PC-9 (cell line): Measurements from ENCODE around the gene BBC3. TPM values are rescaled to one million over a fixed set of nuclear protein-coding genes. Genes with fewer than 3 reads are reported as not detected.
"Not testable (repeated sequence)": the region's sequence is repeated elsewhere in the genome, so short reads cannot be mapped to it uniquely, and the experiment has no call there.

Experiments
- BruUV-seq: library from RNA; stranded (reverse); fragments of 400-500 nt; replicated peaks from 2 replicates; lab custom pipeline; 2021; lab: Mats Ljungman, UMichigan
- CTCF ChIA-PET: fragments of 300-600 bp; sonication (Branson Sonifier 250); formaldehyde crosslinking; loops from one replicate; lab custom pipeline; 2022; ENCODE audit warnings: antibody characterized with exemption; lab: Charles Lee
- POLR2A ChIA-PET: fragments of 300-600 bp; sonication (Branson Sonifier 250); formaldehyde crosslinking; loops from one replicate; lab custom pipeline; 2022; ENCODE audit warnings: antibody characterized with exemption; ENCODE audit not compliant: unreplicated experiment; lab: Charles Lee
- DNase-seq, 2 experiments: peaks; one replicate each; pipeline versions ENCODE4 v3.0.0 to v3.0.0-alpha.2; 2015 to 2022; ENCODE audit warnings: mixed read lengths in 1 of 2
- H2AFZ ChIP-seq: fragments of 200-600 bp; sonication (generic); 2 replicates; pipeline ENCODE4 v1.8.1; 2017; ENCODE audit warnings: antibody characterized with exemption
- H3F3A ChIP-seq: fragments of 200-600 bp; sonication (generic); 2 replicates; pipeline ENCODE4 v1.8.1; 2017; ENCODE audit warnings: antibody characterized with exemption, mild to moderate bottlenecking, low read depth; ENCODE audit not compliant: insufficient read depth
- H3K27ac ChIP-seq: fragments of 200-600 bp; sonication (generic); 2 replicates; pipeline ENCODE4 v1.6.1; 2016; ENCODE audit warnings: mixed run types
- H3K27me3 ChIP-seq: fragments of 200-600 bp; sonication (generic); 2 replicates; pipeline ENCODE4 v1.6.1; 2016; ENCODE audit warnings: low read depth, mixed run types; ENCODE audit not compliant: insufficient read depth
- H3K36me3 ChIP-seq: fragments of 200-600 bp; sonication (generic); 2 replicates; pipeline ENCODE4 v1.6.1; 2016; ENCODE audit warnings: low read depth, mixed run types
- H3K4me1 ChIP-seq: fragments of 200-600 bp; sonication (generic); replicated peaks from 2 replicates; pipeline ENCODE4 v1.6.1; 2016; ENCODE audit warnings: mixed run types; ENCODE audit not compliant: insufficient read depth
- H3K4me2 ChIP-seq: fragments of 200-600 bp; sonication (generic); 2 replicates; pipeline ENCODE4 v1.6.1; 2017; ENCODE audit warnings: mixed run types
- H3K4me3 ChIP-seq: fragments of 200-600 bp; sonication (generic); 2 replicates; pipeline ENCODE4 v1.6.1; 2016; ENCODE audit warnings: mixed run types
- H3K79me2 ChIP-seq: fragments of 200-600 bp; sonication (generic); 2 replicates; pipeline ENCODE4 v1.6.1; 2017; ENCODE audit warnings: low read depth, mixed run types
- H3K9me2 ChIP-seq: fragments of 200-600 bp; sonication (generic); 2 replicates; pipeline ENCODE4 v1.8.1; 2017; ENCODE audit warnings: mild to moderate bottlenecking; ENCODE audit not compliant: insufficient read depth
- H3K9me3 ChIP-seq: fragments of 200-600 bp; sonication (generic); 2 replicates; pipeline ENCODE4 v1.8.1; 2016; ENCODE audit warnings: low read depth; ENCODE audit not compliant: insufficient read depth
- H4K20me1 ChIP-seq: fragments of 200-600 bp; sonication (generic); 2 replicates; pipeline ENCODE4 v1.8.1; 2017; ENCODE audit not compliant: insufficient read depth
- EZH2 ChIP-seq: fragments of 200-600 bp; sonication (generic); IDR thresholded peaks from 2 replicates; pipeline ENCODE4 v1.8.0; 2017; ENCODE audit warnings: antibody characterized with exemption, low read depth
- intact Hi-C: fragments of 100-400 bp; cut with micrococcal nuclease; formaldehyde crosslinking; loops from one replicate; pipeline ENCODE4 v1.10.0; 2022; ENCODE audit not compliant: unreplicated experiment
- total RNA-seq: library from RNA; stranded (reverse); gene quantifications from 2 replicates; pipeline ENCODE4 v1.2.3, GENCODE V29; 2021
- TF ChIP-seq, protein P1 (sequence below): fragments of 200-600 bp; sonication (generic); conservative IDR thresholded peaks from 2 replicates; pipeline ENCODE4 v1.6.1; 2017; ENCODE audit warnings: mixed run types, antibody characterized with exemption, mild to moderate bottlenecking, moderate library complexity

Gene BBC3
- total RNA-seq, 1 experiment from 2014 or later: 18.8 TPM

DNA sequence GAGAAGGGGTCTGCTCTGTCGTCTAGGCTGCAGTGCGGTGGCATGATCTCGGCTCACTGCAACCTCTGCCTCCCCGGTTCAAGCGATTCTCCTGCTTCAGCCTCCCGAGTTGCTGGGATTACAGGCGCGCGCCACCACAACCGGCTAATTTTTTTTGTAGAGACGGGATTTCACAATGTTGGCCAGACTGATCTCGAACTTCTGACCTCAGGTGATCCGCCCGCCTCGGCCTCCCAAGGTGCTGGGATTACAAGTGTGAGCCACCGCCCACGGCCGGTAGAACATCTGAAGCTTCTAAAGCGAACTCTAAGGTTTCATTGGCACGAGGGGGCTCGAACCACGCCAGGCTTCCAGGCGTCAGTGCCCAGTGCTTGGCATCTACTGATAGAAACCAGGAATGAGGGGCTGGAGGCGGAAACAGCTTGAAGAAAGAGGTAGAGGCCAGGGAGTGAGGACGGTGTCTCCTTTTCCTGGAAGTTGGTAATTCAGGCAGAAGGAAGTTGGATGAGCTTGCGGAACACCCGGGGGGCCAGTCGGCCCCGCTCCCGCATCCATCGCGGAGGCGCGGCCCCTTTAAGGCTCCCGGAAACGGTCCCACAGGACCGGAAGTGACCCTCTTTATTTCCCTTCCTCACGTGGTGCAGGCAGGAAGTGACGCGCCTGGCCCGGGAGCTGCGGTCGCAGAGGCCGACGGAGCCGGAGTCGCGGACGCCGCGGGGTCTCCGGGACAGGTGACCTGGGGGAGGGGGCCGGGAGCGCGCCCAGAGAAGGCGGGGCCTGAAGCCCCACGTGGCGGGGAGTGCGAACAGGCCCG, 25.1 kb upstream of the BBC3 start, which contains the start of gene CCDC9:
TSS of gene CCDC9 (plus strand) at position 647 of the 814 bp plus-strand sequence. CDS start 1,876 bp downstream, outside the sequence.
- Histone ChIP-seq H3K9me2 (no peaks in the 10 kb centered on the region), H3K79me2 (peaks cover 30% of the 10 kb centered on the region), H3K27me3 (no peaks in the 10 kb centered on the region), H2AFZ (peak within 1 kb of the TSS; percentile 80), H3K27ac (peak within 1 kb of the TSS; percentile 80), H3K4me3 (peak within 1 kb of the TSS; percentile 69), H4K20me1 (0 out of 2 replicates have a peak, but pooled peaks cover 7% of the 10 kb centered on the region), H3F3A (peaks cover 62% of the 10 kb centered on the region), H3K4me2 (peak within 1 kb of the TSS; percentile 97), H3K9me3 (no peaks in the 10 kb centered on the region), H3K4me1 (peaks cover 43% of the 10 kb centered on the region), H3K36me3 (peaks cover 3% of the 10 kb centered on the region; the same call in 1 of the 2 replicates)
- no peak for TF ChIP-seq EZH2
- TF ChIP-seq, protein P1, sequence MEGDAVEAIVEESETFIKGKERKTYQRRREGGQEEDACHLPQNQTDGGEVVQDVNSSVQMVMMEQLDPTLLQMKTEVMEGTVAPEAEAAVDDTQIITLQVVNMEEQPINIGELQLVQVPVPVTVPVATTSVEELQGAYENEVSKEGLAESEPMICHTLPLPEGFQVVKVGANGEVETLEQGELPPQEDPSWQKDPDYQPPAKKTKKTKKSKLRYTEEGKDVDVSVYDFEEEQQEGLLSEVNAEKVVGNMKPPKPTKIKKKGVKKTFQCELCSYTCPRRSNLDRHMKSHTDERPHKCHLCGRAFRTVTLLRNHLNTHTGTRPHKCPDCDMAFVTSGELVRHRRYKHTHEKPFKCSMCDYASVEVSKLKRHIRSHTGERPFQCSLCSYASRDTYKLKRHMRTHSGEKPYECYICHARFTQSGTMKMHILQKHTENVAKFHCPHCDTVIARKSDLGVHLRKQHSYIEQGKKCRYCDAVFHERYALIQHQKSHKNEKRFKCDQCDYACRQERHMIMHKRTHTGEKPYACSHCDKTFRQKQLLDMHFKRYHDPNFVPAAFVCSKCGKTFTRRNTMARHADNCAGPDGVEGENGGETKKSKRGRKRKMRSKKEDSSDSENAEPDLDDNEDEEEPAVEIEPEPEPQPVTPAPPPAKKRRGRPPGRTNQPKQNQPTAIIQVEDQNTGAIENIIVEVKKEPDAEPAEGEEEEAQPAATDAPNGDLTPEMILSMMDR: no peak
- POLR2A ChIA-PET: interaction anchor here (0.6 to 1.7 kb wide), 4 partner anchors 18 to 396 kb away, joined by 4 to 31 read pairs (median 6); partner anchors contain the start of gene INAFM1
- peak; percentile 94 to 98 for DNase-seq
- CTCF ChIA-PET: interaction anchor here (0.6 to 1.2 kb wide), 8 partner anchors 12 to 652 kb away, joined by 3 to 6 read pairs (median 4); partner anchors contain the start of genes DACT3 and DHX34
- BruUV-seq: TSS peak; percentile 92
- intact Hi-C loops: loop anchor here (1.0 kb wide), 1 partner anchor 30 kb away; no protein-coding TSS in a partner anchor

DNA sequence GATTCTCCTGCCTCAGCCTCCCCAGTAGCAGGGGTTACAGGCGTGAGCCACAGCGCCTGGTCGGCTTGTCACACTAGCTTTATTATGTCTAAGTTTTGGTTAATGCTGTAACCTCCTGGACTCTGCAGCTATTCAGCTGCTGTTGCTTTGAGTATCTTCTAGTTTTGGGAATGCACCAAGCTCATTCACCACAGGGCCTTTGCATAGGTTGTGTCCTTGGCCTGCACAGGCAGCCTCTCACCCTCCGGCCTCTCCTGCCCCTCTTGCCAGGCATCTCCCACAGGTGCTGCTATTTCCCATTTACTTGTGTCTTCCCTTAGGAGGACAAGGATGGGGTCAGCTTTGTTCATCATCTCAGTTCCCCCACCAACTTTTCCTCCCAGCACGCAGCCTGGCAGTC, 23.0 kb upstream of the BBC3 start:
- no peak for TF ChIP-seq EZH2
- TF ChIP-seq, protein P1: no peak
- no TSS peak for BruUV-seq
- H3K4me1 ChIP-seq: peaks cover 43% of the 10 kb centered on the region
- no peaks in the 10 kb centered on the region for H3K27me3 ChIP-seq
- H3K27ac ChIP-seq: peak overlapping the region; percentile 97
- H3K4me3 ChIP-seq: no peak overlapping the region; the same call in 1 of the 2 replicates
- no peak for DNase-seq
- peaks cover 27% of the 10 kb centered on the region for H3K79me2 ChIP-seq
- intact Hi-C loops: loop anchor here (1.0 kb wide), 1 partner anchor 25 kb away; no protein-coding TSS in a partner anchor
- H4K20me1 ChIP-seq: 0 out of 2 replicates have a peak, but pooled peaks cover 6% of the 10 kb centered on the region
- no peaks in the 10 kb centered on the region for H3K9me3 ChIP-seq
- H3K36me3 ChIP-seq: no peaks in the 10 kb centered on the region
- H3F3A ChIP-seq: peaks cover 64% of the 10 kb centered on the region
- H3K9me2 ChIP-seq: no peaks in the 10 kb centered on the region
- H3K4me2 ChIP-seq: peak overlapping the region; percentile 66
- ChIA-PET POLR2A (interaction anchor here (0.5 kb wide), 1 partner anchor 508 kb away, joined by 3 read pairs; no protein-coding TSS in a partner anchor), CTCF (interaction anchor here (1.1 kb wide), 1 partner anchor 10 kb away, joined by 4 read pairs; no protein-coding TSS in a partner anchor)
- H2AFZ ChIP-seq: no peak overlapping the region

DNA sequence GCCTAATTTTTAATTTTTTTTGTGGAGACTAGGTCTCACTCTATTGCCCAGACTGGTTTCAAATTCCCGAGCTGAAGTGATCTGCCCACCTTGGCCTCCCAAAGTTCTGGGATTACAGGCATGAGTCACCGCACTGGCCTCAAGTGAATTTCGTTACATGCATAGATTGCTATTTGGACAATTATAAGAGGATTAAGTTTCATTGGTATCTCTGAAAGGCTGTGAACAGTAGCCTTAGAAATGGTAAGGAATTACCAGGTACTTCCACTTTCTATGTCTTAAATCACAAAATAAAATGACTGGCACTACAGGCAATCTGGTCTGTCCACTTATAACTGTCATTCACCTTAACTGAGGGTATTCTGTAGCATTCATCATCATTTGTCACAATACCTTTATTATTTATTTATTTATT, 22.5 kb upstream of the BBC3 start:
- Histone ChIP-seq H3K79me2 (peaks cover 22% of the 10 kb centered on the region), H3K36me3 (no peaks in the 10 kb centered on the region), H3K27ac (peak overlapping the region; percentile 97), H4K20me1 (0 out of 2 replicates have a peak, but pooled peaks cover 1% of the 10 kb centered on the region), H3K27me3 (no peaks in the 10 kb centered on the region), H3K9me2 (no peaks in the 10 kb centered on the region), H3F3A (peaks cover 61% of the 10 kb centered on the region), H3K4me1 (peaks cover 43% of the 10 kb centered on the region), H2AFZ (no peak overlapping the region), H3K9me3 (no peaks in the 10 kb centered on the region), H3K4me2 (peak overlapping the region; percentile 66), H3K4me3 (no peak overlapping the region; the same call in 1 of the 2 replicates)
- BruUV-seq: no TSS peak
- DNase-seq: peak; percentile 80 to 99
- CTCF ChIA-PET: interaction anchor here (0.6 to 1.1 kb wide), 4 partner anchors 9 to 488 kb away, joined by 3 to 18 read pairs (median 8); no protein-coding TSS in a partner anchor
- intact Hi-C loops: loop anchor here (1.0 kb wide), 1 partner anchor 26 kb away; no protein-coding TSS in a partner anchor
- POLR2A ChIA-PET: interaction anchor here (0.5 to 0.6 kb wide), 2 partner anchors 20 to 508 kb away, joined by 3 read pairs; no protein-coding TSS in a partner anchor
- TF ChIP-seq EZH2: no peak
- TF ChIP-seq, protein P1: no peak

DNA sequence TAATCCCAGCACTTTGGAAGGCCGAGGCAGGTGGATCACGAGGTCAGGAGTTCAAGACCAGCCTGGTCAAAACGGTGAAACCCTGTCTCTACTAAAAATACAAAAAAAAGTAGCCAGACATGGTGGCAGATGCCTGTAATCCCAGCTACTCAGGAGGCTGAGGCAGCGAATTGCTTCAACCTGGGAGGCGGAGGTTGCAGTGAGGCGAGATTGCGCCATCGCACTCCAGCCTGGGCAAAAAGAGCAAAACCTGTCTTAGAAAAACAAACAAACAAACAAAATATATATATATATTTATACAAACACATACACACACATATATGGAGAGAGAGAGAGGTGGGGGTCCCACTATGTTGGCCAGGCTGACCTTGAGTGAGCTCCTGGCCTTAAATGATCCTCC, 22.0 kb upstream of the BBC3 start:
- not testable (repeated sequence) for H3K4me3 ChIP-seq, BruUV-seq, H2AFZ ChIP-seq, H4K20me1 ChIP-seq, H3K9me2 ChIP-seq, H3K36me3 ChIP-seq, H3K9me3 ChIP-seq, H3K27me3 ChIP-seq, DNase-seq
- peaks cover 57% of the 10 kb centered on the region for H3F3A ChIP-seq
- peak overlapping the region; percentile 97 for H3K27ac ChIP-seq
- ChIA-PET CTCF (interaction anchor here (0.6 to 1.1 kb wide), 4 partner anchors 9 to 488 kb away, joined by 3 to 18 read pairs (median 8); no protein-coding TSS in a partner anchor), POLR2A (interaction anchor here (0.6 to 0.7 kb wide), 2 partner anchors 20 to 104 kb away, joined by 3 read pairs; no protein-coding TSS in a partner anchor)
- H3K4me2 ChIP-seq: peak overlapping the region; percentile 66
- peaks cover 39% of the 10 kb centered on the region for H3K4me1 ChIP-seq
- H3K79me2 ChIP-seq: peaks cover 17% of the 10 kb centered on the region
- intact Hi-C loops: loop anchor here (1.0 kb wide), 1 partner anchor 26 kb away; no protein-coding TSS in a partner anchor
